CD4-positive, alpha-beta T cell treated with Interleukin-6 at 100 ng/mL for 8 hours (primary cell): Measurements from ENCODE around the gene ANO1.

ENCODE experiments used
- DNase-seq: peaks from one replicate; pipeline ENCODE4 v3.0.0-alpha.2; 2020; ENCODE audit warnings: mixed read lengths, low spot score

ANO1 gene

DNA sequence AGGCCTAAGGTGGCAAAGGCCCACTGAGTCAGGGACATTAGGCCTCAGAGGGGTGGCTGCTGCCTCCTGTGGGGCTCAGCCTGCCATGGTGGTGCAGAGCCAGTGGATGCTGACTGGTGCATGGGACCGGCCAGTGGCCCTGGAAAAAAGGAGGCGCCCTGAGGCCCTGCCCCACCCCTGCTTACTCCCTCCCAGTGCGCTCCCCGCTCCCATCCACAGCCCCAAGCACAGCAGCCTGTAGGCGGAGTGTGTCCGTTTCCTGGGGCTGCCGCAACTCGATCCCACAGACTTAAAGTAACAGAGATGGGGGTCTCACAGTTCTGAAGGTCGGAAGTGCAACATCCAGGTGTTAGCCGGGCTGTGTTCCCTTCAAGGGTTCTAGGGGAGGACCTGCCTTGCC lies 86.6 kb downstream of the ANO1 start:
- no peak for DNase-seq

DNA sequence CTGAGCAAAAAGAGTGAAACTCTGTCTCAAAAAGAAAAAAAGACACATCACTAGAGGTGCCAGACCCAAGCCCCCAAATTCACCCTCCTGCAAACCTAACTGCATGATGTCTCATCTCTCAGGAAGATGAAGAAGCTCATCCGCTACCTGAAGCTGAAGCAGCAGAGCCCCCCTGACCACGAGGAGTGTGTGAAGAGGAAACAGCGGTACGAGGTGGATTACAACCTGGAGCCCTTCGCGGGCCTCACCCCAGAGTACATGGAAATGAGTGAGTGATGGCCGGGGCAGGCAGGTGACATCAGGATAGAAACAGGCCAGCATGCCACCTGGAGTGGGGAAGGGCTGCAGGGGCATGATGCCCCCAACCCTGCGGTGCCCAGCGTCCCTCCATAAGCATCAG lies 89.0 kb downstream of the ANO1 start:
- DNase-seq = no peak

GRCh38 chr11:70167723-70168404 lies 89.7 kb downstream of the ANO1 start:
- DNase-seq = no peak

DNA sequence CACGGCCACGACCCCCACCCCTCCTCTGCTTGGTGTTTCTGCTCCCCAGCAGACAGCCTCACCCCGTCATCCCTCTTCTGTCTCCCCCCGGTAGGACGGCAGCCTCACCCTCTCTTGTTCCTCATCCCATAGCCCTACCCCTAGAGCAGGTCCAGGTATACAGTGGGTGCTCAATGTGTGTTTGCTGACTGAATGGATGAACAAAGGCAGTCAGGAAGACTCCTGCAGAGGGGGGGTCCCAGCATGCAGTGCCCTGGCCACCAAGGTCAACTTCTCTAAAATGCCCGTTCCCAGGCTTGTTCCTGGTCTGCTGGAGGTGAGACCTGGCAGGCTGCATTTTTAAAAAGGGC lies 90.3 kb downstream of the ANO1 start:
- no peak for DNase-seq

GRCh38 chr11:70169127-70169526 lies 91.0 kb downstream of the ANO1 start:
- DNase-seq = no peak

- DNase-seq = no peak
Observed at GRCh38 chr11:70169632-70170031, 91.5 kb downstream of the ANO1 start.

DNA sequence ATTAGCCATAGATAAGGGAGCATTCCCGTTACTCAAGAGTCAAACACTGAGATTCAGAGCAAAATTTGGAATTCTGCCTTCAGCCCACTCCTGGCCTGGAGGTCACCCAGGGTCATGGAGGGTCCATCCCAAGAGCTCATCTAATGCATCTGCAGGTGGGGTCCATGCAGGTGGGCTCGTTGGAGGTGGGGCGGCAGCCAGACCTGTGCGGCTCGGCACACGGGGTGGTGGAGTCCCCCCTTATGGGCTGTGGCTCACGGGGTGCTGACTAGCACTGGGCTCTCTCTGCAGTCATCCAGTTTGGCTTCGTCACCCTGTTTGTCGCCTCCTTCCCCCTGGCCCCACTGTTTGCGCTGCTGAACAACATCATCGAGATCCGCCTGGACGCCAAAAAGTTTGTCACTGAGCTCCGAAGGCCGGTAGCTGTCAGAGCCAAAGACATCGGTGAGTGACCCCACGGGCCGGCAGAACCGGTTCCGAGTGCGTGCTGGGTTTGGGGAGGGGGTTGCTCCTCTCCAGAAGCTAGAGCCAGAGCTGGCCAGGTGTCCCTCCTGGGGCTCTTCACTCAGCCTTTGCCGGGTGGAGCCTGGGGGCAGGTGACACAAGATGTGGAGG lies 92.6 kb downstream of the ANO1 start:
- no peak for DNase-seq

DNA sequence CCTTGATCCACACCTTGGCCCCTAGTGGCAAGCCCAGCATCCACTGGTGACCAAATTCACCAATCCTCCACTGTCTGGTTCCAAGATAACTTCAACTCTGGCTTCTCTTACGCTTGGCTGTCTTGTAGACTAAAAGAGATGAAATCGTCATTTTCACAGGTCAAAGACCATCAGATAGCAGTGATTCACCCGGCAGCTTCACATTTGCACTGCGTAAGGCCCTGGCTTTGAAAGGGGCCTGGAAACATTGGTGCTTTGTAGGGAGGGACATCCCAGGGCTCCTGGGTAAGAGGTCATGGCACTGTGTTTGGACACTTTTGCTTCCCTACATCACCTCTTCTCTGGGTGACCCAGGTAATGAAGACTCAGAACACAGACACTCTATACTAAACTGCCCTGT lies 94.9 kb downstream of the ANO1 start:
- no peak for DNase-seq

DNA sequence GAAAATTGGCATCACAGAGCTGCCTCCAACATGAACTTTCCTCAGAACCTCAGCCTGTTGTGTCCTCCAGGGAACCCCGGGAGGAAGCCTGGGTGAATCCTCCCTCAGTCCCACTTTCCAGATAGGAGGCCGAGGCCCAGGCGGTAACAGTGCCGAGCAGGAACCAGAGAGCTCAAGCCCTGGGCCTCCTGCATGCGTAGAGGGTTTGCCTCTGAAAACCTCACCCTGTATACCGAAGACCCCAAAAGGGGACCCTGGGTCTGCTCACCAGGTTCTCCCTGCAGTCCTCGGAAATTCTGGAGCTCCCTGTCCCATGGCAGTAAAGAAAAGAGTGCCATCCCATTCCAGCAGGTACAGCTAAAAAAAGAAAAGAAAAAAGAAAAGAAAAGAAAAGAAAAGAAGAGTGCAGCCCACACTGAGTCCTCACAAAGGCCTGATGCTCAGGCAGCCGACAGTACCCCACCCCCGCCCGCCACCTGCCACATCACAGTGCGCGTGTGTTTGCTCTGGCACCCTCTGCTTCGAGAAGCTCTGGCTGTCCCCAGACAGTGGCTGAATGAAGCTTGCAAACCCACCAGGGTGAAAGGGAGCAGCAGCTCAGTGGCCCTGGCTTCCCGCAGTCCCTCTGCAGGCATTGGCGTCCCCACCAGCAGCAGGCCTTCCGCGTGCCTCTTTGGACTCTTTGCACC lies 96.6 kb downstream of the ANO1 start:
- no peak for DNase-seq

DNA sequence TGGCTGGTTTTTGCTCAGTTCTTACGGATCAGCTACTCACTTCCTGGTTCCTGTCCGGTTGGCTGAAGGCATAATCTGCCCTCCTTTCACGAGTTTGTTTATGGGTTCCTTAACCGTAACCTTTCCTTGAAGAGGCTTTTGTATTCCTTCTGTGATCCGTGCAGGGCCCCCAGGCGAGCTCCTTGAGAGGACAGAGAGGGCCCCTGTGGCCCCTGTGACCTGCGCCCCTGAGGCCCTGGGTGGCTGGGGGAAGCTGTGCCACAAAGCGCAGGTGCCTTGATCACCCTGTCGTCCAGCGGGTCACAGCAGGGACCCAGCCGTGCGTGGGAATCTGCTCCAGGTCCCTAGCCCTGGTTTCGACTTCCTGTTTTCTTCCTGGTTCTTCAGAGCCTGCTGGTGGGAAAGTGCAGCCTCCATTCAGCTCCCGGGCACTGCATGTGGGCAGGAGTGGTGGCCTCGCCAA lies 97.2 kb downstream of the ANO1 start:
- DNase-seq = no peak

- DNase-seq = peak; percentile 12
Observed at GRCh38 chr11:70176940-70177689, 99.0 kb downstream of the ANO1 start.

DNA sequence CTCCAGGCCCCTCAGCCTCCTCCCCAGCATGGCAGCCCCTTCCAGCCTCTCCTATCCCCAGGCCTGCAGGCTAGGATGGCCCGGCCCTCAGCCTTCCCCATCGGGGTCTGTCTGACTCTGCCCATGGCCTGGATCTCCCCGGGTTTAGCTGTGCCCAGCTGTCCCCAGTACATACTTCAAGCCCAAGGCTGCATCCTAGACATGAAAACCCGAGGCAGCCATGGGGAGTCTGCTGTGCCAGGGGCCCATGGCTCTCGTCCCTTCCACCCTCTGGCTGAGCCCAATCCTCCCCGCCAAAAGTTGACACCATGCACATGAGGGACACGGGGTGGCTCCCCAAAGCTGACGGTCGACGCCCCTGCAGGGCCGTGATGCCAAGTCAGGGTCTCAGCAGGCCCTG lies 102.8 kb downstream of the ANO1 start:
- no peak for DNase-seq

DNA sequence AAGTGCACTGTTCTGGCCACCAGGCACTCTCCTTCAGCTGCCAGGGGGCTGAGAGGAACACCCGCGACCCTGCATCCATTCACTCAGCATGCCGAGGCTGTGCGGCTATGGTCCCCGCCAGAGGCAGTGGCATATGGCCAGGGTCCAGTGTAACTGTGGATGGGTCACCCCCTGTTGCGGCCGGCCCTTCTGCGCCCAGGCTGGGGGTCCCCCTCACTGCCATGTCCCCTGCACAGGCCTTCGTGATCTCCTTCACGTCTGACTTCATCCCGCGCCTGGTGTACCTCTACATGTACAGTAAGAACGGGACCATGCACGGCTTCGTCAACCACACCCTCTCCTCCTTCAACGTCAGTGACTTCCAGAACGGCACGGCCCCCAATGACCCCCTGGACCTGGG lies 104.1 kb downstream of the ANO1 start:
- no peak for DNase-seq

DNA sequence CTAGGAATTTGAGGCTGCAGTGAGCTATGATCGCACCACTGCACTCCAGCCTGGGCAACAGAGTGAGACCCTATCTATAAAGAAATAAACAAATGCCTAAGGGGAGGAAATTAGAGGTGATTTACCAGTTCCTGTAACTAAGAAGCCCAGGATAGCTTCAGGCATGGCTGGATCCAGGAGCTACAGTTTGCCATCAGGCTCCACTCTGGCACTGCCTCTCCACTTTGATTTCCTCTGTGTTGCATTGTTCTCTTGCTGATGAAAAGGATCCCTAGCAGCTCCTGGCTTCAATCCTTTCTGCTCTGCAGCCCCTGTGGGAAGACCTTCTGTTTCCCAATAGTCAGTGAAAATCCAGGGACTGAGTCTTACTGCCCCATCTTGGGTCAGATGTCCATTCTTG lies 104.9 kb downstream of the ANO1 start:
- DNase-seq = no peak

DNA sequence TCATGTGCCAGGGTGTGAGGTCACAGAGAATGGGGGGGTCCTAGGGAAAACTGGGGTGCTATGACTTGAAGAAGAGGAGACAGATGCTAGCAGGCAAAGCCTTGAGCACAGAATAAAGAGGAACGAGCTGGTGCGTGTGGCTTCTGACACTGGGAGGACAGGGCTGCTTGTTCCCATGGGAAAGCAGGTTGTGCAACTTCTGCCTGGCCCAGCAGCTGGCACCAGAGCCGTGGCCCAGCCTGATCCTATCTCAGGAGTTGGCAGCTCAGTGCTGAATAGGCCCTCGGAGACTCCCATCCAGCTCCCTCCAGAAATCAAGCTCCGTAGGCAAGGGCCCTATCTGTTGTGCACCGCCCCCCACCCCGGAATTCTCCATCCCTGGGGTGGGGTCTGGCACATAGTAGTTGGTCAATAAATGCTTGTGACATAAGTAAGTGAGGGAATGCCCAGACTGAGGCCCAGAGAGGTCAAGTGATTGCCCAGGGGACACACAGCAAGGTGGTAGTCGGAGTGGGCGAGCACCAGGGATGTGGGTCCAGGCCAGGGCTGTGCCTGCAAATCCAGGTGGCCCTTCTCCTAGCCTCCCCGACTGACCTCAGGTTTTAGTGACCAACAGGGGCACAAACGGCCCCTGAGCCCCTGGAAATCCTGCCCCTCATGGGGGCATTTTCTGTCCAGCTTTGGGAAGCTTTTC lies 105.5 kb downstream of the ANO1 start:
- no peak for DNase-seq

- no peak for DNase-seq
Observed at GRCh38 chr11:70184396-70184795, 106.3 kb downstream of the ANO1 start.

DNA sequence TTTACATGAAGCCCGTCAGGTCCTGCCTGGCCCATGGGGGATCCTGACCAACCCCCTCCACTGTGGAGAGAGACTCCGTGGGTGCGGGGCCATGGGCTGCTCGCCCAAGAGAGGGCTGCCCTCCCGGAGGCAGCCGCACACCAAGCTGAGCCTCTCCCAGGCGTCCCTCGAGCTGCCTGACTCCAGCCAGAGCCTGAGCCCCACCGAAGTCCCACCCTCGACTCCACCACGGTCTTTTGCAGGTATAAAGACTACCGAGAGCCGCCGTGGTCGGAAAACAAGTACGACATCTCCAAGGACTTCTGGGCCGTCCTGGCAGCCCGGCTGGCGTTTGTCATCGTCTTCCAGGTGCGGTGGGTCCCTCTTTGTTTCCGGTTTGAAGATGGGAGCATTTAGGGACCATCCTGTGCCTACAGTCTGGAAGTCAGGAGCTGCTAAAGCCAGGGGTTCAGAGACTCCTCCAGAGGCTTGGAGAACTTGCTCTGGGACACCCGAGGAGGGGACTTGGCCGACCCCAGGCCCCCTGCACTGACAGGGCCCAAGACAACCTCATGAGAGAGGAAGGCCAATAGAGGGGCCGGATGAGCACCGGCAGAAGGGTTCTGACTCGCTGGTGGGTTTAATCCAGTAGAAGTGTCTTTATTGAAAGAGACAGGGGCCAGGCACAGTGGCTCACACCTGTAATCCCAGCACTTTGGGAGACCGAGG lies 107.4 kb downstream of the ANO1 start:
- DNase-seq = no peak

- no peak for DNase-seq
Observed at GRCh38 chr11:70186420-70186819, 108.3 kb downstream of the ANO1 start.

GRCh38 chr11:70186936-70187335 lies 108.8 kb downstream of the ANO1 start:
- no peak for DNase-seq

DNA sequence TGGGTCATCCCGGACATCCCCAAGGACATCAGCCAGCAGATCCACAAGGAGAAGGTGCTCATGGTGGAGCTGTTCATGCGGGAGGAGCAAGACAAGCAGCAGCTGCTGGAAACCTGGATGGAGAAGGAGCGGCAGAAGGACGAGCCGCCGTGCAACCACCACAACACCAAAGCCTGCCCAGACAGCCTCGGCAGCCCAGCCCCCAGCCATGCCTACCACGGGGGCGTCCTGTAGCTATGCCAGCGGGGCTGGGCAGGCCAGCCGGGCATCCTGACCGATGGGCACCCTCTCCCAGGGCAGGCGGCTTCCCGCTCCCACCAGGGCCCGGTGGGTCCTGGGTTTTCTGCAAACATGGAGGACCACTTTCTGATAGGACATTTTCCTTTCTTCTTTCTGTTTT lies 109.7 kb downstream of the ANO1 start:
- DNase-seq = no peak

GRCh38 chr11:70189622-70190021 lies 111.5 kb downstream of the ANO1 start:
- DNase-seq = no peak
